ENCODE measurements around the gene DSCAM. TPM values are rescaled to one million over a fixed set of nuclear protein-coding genes. Genes with fewer than 3 reads are reported as not detected.

The DSCAM gene
- total RNA-seq, 1 donor from 2014 or later, result not detected

DNA sequence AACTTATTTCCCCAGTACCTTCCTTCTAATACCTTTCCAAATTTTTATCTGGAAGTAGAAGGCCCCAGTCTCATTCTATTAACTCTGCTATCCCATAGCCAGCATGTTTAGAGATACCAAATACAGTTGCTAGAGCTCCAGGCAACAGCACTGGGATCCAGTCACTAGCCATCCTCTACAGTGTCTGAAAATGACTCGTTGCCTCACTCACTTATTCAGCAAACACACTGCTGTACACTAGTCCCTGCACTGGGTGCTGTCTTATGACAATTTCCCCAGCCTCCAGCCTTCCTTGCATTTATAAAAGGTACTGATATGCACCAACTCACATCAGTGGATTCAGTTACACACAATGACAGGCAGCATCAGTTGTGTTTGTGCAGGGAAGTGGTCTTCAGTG, 179.0 kb downstream of the DSCAM start:
- H3K4me1 Mint-ChIP-seq (ENCODE audit: unreplicated experiment), result no peaks in the 10 kb centered on the region

DNA sequence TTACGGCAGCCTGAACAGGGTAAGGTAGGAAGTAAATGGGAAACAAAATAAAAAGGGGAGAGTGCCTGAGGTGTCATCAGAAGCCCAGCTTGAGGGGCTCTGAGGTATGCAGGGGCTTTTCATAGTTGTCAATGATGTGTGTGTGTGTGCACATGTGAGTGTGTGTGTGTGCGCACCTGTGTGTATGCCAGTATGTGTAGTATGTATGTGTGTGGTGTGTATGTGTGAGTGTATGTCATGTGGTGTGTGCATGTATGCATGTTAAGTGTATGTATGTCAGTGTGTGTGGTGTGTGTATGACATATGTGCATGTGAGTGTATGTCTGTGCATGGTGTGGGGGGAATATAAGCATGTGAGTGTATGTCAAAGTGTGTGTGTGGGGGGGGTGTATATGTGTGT, 184.1 kb downstream of the DSCAM start:
- H3K4me1 Mint-ChIP-seq (ENCODE audit: unreplicated experiment), result no peaks in the 10 kb centered on the region
- H3K27me3 Mint-ChIP-seq (ENCODE audit: unreplicated experiment), result no peaks in the 10 kb centered on the region
- no peaks in the 10 kb centered on the region for H3K36me3 Mint-ChIP-seq (ENCODE audit: unreplicated experiment)

More for the DNA sequence above, 179.0 kb downstream of the DSCAM start:
- no peak for DNase-seq (ENCODE audit: extremely low spot score, unreplicated experiment)
- Mint-ChIP-seq H3K27ac (ENCODE audit: unreplicated experiment) (no peak overlapping the region), H3K27me3 (ENCODE audit: unreplicated experiment) (no peaks in the 10 kb centered on the region), H3K36me3 (ENCODE audit: unreplicated experiment) (no peaks in the 10 kb centered on the region), H3K9me3 (ENCODE audit: unreplicated experiment) (peaks cover 16% of the 10 kb centered on the region), H3K4me3 (ENCODE audit: unreplicated experiment) (no peak overlapping the region)
- TF ChIP-seq, protein P1, sequence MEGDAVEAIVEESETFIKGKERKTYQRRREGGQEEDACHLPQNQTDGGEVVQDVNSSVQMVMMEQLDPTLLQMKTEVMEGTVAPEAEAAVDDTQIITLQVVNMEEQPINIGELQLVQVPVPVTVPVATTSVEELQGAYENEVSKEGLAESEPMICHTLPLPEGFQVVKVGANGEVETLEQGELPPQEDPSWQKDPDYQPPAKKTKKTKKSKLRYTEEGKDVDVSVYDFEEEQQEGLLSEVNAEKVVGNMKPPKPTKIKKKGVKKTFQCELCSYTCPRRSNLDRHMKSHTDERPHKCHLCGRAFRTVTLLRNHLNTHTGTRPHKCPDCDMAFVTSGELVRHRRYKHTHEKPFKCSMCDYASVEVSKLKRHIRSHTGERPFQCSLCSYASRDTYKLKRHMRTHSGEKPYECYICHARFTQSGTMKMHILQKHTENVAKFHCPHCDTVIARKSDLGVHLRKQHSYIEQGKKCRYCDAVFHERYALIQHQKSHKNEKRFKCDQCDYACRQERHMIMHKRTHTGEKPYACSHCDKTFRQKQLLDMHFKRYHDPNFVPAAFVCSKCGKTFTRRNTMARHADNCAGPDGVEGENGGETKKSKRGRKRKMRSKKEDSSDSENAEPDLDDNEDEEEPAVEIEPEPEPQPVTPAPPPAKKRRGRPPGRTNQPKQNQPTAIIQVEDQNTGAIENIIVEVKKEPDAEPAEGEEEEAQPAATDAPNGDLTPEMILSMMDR (IDR thresholded peaks at IDR 0.05), result no peak

DNA sequence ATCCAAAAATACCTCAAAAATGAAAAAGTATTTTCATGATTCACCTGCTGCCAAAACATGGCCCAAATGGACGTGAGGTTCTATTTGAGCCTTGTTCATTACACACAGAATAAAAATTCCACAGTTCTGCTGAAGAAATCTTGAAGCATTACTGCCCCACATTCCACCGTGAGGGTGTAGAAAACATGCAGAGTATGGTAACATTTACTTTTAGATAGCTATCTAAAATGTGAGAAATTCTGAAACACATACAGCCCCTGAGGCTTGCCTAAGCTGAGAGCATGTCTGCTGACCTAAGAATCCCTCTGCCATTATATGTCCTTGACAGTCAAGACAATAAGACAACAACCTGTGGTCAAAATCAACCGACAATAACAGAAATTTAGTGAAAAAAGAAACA, 186.5 kb downstream of the DSCAM start:
- H3K27me3 Mint-ChIP-seq (ENCODE audit: unreplicated experiment), result no peaks in the 10 kb centered on the region
- no peaks in the 10 kb centered on the region for H3K36me3 Mint-ChIP-seq (ENCODE audit: unreplicated experiment)
- DNase-seq (ENCODE audit: extremely low spot score, unreplicated experiment), result no peak
- no peak overlapping the region for H3K4me3 Mint-ChIP-seq (ENCODE audit: unreplicated experiment)
- no peaks in the 10 kb centered on the region for H3K4me1 Mint-ChIP-seq (ENCODE audit: unreplicated experiment)
- TF ChIP-seq, protein P1 (IDR thresholded peaks at IDR 0.05), result no peak
- peaks cover 13% of the 10 kb centered on the region for H3K9me3 Mint-ChIP-seq (ENCODE audit: unreplicated experiment)
- no peak overlapping the region for H3K27ac Mint-ChIP-seq (ENCODE audit: unreplicated experiment)

More for the DNA sequence above, 184.1 kb downstream of the DSCAM start:
- Mint-ChIP-seq H3K4me3 (ENCODE audit: unreplicated experiment) (no peak overlapping the region), H3K9me3 (ENCODE audit: unreplicated experiment) (peaks cover 6% of the 10 kb centered on the region), H3K27ac (ENCODE audit: unreplicated experiment) (no peak overlapping the region)
- no peak for DNase-seq (ENCODE audit: extremely low spot score, unreplicated experiment)
- TF ChIP-seq, protein P1 (IDR thresholded peaks at IDR 0.05), result no peak

DNA sequence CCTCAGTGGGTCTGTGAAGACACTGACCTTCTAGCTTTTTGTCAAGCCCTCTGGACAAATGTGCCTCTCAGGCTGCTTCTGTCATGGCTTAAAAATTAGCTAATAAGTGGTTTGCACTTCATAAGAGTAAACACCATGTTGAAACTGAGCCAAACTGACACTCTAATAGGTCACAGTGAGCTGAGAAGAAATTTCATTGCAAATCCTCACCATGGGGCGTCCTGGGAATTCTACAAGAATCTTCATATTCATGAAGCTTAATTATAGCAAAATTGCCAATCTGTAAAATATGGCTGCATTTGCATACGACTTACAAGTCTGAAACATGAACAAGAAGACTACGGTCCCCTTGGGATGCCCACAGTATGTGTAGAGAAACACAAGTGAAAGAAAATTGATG, 188.6 kb downstream of the DSCAM start:
- H3K4me1 Mint-ChIP-seq (ENCODE audit: unreplicated experiment), result no peaks in the 10 kb centered on the region
- no peak for DNase-seq (ENCODE audit: extremely low spot score, unreplicated experiment)
- H3K9me3 Mint-ChIP-seq (ENCODE audit: unreplicated experiment), result peaks cover 21% of the 10 kb centered on the region

DNA sequence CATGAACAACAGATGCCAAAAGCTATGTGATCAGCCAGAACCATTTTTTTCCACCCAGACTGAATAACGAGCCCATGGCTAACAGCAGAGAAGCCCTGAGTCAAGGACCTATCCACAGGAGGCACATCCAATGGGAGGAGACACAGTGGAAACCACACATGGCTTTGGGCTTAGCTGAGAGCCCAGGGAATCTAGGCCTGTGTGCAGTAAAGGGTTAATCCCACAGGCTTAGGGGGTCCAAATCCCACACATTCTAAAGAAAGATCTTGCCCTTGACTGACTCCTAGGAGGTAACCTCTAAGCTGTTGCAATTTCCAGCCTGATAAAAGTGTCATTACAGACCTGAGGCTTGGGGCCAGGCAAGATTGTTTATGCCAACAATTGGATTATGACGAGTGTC, 194.5 kb downstream of the DSCAM start:
- TF ChIP-seq, protein P1 (IDR thresholded peaks at IDR 0.05), result no peak
- no peak overlapping the region for H3K4me3 Mint-ChIP-seq (ENCODE audit: unreplicated experiment)
- peaks cover 37% of the 10 kb centered on the region for H3K9me3 Mint-ChIP-seq (ENCODE audit: unreplicated experiment)
- no peaks in the 10 kb centered on the region for H3K36me3 Mint-ChIP-seq (ENCODE audit: unreplicated experiment)
- no peak overlapping the region for H3K27ac Mint-ChIP-seq (ENCODE audit: unreplicated experiment)
- H3K27me3 Mint-ChIP-seq (ENCODE audit: unreplicated experiment), result no peaks in the 10 kb centered on the region
- no peaks in the 10 kb centered on the region for H3K4me1 Mint-ChIP-seq (ENCODE audit: unreplicated experiment)
- DNase-seq (ENCODE audit: extremely low spot score, unreplicated experiment), result no peak

More for the DNA sequence above, 188.6 kb downstream of the DSCAM start:
- Mint-ChIP-seq H3K4me3 (ENCODE audit: unreplicated experiment) (no peak overlapping the region), H3K27me3 (ENCODE audit: unreplicated experiment) (no peaks in the 10 kb centered on the region), H3K27ac (ENCODE audit: unreplicated experiment) (no peak overlapping the region), H3K36me3 (ENCODE audit: unreplicated experiment) (no peaks in the 10 kb centered on the region)
- TF ChIP-seq, protein P1 (IDR thresholded peaks at IDR 0.05), result no peak

Data from osteocyte (in vitro differentiated cells).